ENCODE measurements around the gene SF1. TPM values are rescaled to one million over a fixed set of nuclear protein-coding genes. Genes with fewer than 3 reads are reported as not detected.

The SF1 gene
- total and polyA plus RNA-seq, 2 of the 4 experiments (the other 2 are of a cell fraction): 56.8 to 88.0 TPM

GRCh38 chr11:64752175-64752970, 26.0 kb downstream of the SF1 start:
- H4K8ac ChIP-seq (ENCODE audit: low read depth in 2 of 2, low read length in 2 of 2): no peak overlapping the region
- no peaks in the 10 kb centered on the region for H3K27me3 ChIP-seq (ENCODE audit: control insufficient read depth, insufficient read depth, low read length)
- H3K56ac ChIP-seq (ENCODE audit: extremely low read depth, insufficient read depth, low read length): no peak overlapping the region
- H3K9ac ChIP-seq (ENCODE audit: low read depth, low read length): no peak overlapping the region
- H2AK5ac ChIP-seq (ENCODE audit: low read depth, low read length): no peak overlapping the region
- H2AK9ac ChIP-seq (replicated peaks; ENCODE audit: low read depth, low read length, poor library complexity): no peak overlapping the region
- ATAC-seq (ENCODE audit: low read depth) (no peak), DNase-seq (no peak)
- no peaks in the 10 kb centered on the region for H3K79me1 ChIP-seq (ENCODE audit: low read depth in 1 of 2, low read length in 2 of 2)
- POLR2A ChIA-PET (ENCODE audit: unreplicated experiment): no interaction called here
- no peak overlapping the region for H3K23ac ChIP-seq (ENCODE audit: low read depth, low read length)
- BruUV-seq (replicated peaks): no TSS peak
- H2BK120ac ChIP-seq (ENCODE audit: low read depth, low read length): no peak overlapping the region
- TF ChIP-seq MAFK (IDR thresholded peaks at IDR 0.05; ENCODE audit: low read depth, low read length) (no peak), MXI1 (IDR thresholded peaks at IDR 0.05; ENCODE audit: borderline replicate concordance, low read depth, low read length) (no peak), NFE2L2 (IDR thresholded peaks at IDR 0.05; ENCODE audit: low read depth, low read length) (no peak), RAD21 (IDR thresholded peaks at IDR 0.05; ENCODE audit: low read length) (no peak), MAZ (IDR thresholded peaks at IDR 0.05; ENCODE audit: borderline replicate concordance, low read depth, low read length) (no peak), SMC3 (IDR thresholded peaks at IDR 0.05; ENCODE audit: low read depth, low read length) (no peak), BHLHE40 (IDR thresholded peaks at IDR 0.05; ENCODE audit: low read depth, low read length) (no peak), FOS (IDR thresholded peaks at IDR 0.05; ENCODE audit: low read depth, low read length) (no peak), POLR2A (IDR thresholded peaks at IDR 0.05; ENCODE audit: low read depth, low read length) (no peak), RCOR1 (IDR thresholded peaks at IDR 0.05; ENCODE audit: insufficient replicate concordance, low read length) (no peak)
- TF ChIP-seq, protein P1, sequence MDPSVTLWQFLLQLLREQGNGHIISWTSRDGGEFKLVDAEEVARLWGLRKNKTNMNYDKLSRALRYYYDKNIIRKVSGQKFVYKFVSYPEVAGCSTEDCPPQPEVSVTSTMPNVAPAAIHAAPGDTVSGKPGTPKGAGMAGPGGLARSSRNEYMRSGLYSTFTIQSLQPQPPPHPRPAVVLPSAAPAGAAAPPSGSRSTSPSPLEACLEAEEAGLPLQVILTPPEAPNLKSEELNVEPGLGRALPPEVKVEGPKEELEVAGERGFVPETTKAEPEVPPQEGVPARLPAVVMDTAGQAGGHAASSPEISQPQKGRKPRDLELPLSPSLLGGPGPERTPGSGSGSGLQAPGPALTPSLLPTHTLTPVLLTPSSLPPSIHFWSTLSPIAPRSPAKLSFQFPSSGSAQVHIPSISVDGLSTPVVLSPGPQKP (IDR thresholded peaks at IDR 0.05; ENCODE audit: borderline replicate concordance, low read depth, low read length): no peak
- 46% methylated on average over 6 of the region's 14 CpGs; no CpG with 5 or more reads in 1 of the 2 experiments for WGBS, 2 experiments (ENCODE audit: extremely low coverage in 2 of 2, insufficient read length in 1 of 2)
- dilution Hi-C loops (cut with HindIII; ENCODE audit: low sequenced_read_pairs, unreplicated experiment) (no loop called here), in situ Hi-C loops (cut with MboI; ENCODE audit: low sequenced_read_pairs) (no loop called here), intact Hi-C loops (cut with micrococcal nuclease) (no loop called here)
- no peak overlapping the region for H3K4me3 ChIP-seq (ENCODE audit: insufficient read depth, low read depth, low read length)
- H3K4me1 ChIP-seq (ENCODE audit: control insufficient read depth, insufficient read depth, low read length): peaks cover 3% of the 10 kb centered on the region; the same call in 1 of the 2 replicates
- no peaks in the 10 kb centered on the region for H3K36me3 ChIP-seq (ENCODE audit: control insufficient read depth, insufficient read depth, low read length)
- peaks cover 8% of the 10 kb centered on the region for H4K20me1 ChIP-seq (ENCODE audit: insufficient read depth, low read length)
- H3K4me2 ChIP-seq (ENCODE audit: low read depth, low read length): no peak overlapping the region
- no peak overlapping the region for H3K14ac ChIP-seq (replicated peaks; ENCODE audit: low read depth, low read length)
- H3K4ac ChIP-seq (ENCODE audit: low read depth, low read length): no peak overlapping the region
- no peak overlapping the region for H2BK20ac ChIP-seq (ENCODE audit: low read depth, low read length)
- no peak overlapping the region for H3K18ac ChIP-seq (ENCODE audit: low read depth, low read length)
- no peaks in the 10 kb centered on the region for H3K9me3 ChIP-seq (ENCODE audit: control insufficient read depth, insufficient read depth, low read length)
- no peak overlapping the region for H4K5ac ChIP-seq (ENCODE audit: low read depth, low read length)
- H3K9me1 ChIP-seq (ENCODE audit: insufficient read depth, low read length): peaks cover 4% of the 10 kb centered on the region
- H2AFZ ChIP-seq (replicated peaks; ENCODE audit: low read length, poor library complexity): peak overlapping the region; percentile 58
- no peak overlapping the region for H2BK15ac ChIP-seq (ENCODE audit: low read depth, low read length)
- H4K91ac ChIP-seq (ENCODE audit: insufficient read depth, low read depth, low read length): no peak overlapping the region
- H3K27ac ChIP-seq (ENCODE audit: insufficient read depth, low read length): no peak overlapping the region
- CTCF ChIA-PET: no interaction called here
- no peak overlapping the region for H2BK5ac ChIP-seq (ENCODE audit: low read depth, low read length, poor library complexity, severe bottlenecking)
